Thyroid gland (tissue), 4 donors: ENCODE measurements around the gene SLC46A3. TPM values are rescaled to one million over a fixed set of nuclear protein-coding genes. Genes with fewer than 3 reads are reported as not detected.

Experiments used
- DNase-seq, 2 donors: peaks; one replicate each; pipeline ENCODE4 v3.0.0-alpha.2; 2019
- H3K27ac ChIP-seq, 3 donors: fragments of 200-600 bp; sonication (generic); 1 replicate in 2 of 3; 2 replicates in 1 of 3; pipeline ENCODE4 v1.5.1; 2016 to 2019; ENCODE audit warnings: mild to moderate bottlenecking in 1 of 3, moderate library complexity in 1 of 3
- H3K27me3 ChIP-seq: fragments of 200-600 bp; sonication (generic); one replicate; pipeline ENCODE4 v1.5.1; 2019
- H3K36me3 ChIP-seq, 2 donors: fragments of 200-600 bp; sonication (generic); one replicate each; pipeline ENCODE4 v1.5.1; 2016 to 2019
- H3K4me1 ChIP-seq, 2 donors: fragments of 200-600 bp; sonication (generic); one replicate each; pipeline ENCODE4 v1.5.1; 2017 to 2019
- H3K4me3 ChIP-seq, 3 donors: fragments of 200-600 bp; sonication (generic); replicated peaks in 1 of 3; 1 replicate in 2 of 3; 2 replicates in 1 of 3; pipeline ENCODE4 v1.5.1; 2016; ENCODE audit warnings: mild to moderate bottlenecking in 1 of 3
- H3K9me3 ChIP-seq: fragments of 200-600 bp; sonication (generic); one replicate; pipeline ENCODE4 v1.5.1; 2017
- POLR2A ChIP-seq, 2 donors: fragments of 450-650 bp; IDR thresholded peaks; one replicate each; pipeline ENCODE4 v1.6.1; 2017; ENCODE audit warnings: antibody characterized with exemption in 2 of 2, mild to moderate bottlenecking in 2 of 2, moderate library complexity in 1 of 2
- WGBS, 2 donors: methylation state at CpG; one replicate each; pipeline ENCODE4 v1.1.5; 2017; 5-methylcytosine and 5-hydroxymethylcytosine counted together
- intact Hi-C: fragments of 100-400 bp; cut with DNase I; formaldehyde crosslinking; loops from one replicate; pipeline ENCODE4 v1.15.1; 2023
- total RNA-seq, 4 donors: library from RNA; depleted of rRNA; stranded (reverse); fragments of >200 nt; gene quantifications; one replicate each; pipeline ENCODE4 v1.2.3, GENCODE V29; 2016
- TF ChIP-seq, protein P1 (sequence below), 6 experiments: fragments of 200-600 bp in 3 of 6; fragments of 450-650 bp in 3 of 6; sonication (generic) in 3 of 6; IDR thresholded peaks; one replicate each; pipeline ENCODE4 v1.5.1; 2016 to 2019; ENCODE audit warnings: antibody characterized with exemption in 6 of 6, mild to moderate bottlenecking in 2 of 6, inconsistent platforms in 1 of 6, moderate library complexity in 1 of 6

Gene SLC46A3
- total RNA-seq, 4 donors from 2014 or later, result 16.4 to 28.7 (median 26.8) TPM

DNA sequence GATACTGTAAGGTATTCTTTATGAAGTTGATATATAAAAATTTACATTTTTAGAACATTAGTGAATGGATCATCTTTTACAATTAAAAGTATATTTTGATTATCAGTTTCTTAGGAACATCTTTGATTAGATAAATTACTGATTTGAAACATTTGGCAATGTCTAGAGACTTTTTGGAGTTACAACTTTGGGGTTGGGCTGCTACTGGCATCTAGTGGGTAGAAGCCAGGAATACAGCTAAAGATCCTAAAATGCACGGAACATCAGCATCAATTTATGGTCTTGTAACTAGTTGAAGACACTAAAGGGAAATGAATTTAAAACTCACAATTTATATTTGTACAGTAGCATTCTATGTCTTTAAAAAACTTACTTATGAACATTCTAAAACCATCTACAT lies 40.0 kb downstream of the SLC46A3 start:
- H3K27me3 ChIP-seq, result no peaks in the 10 kb centered on the region
- H3K4me1 ChIP-seq, result no peaks in the 10 kb centered on the region
- intact Hi-C loops, result no loop called here
- TF ChIP-seq, protein P1, sequence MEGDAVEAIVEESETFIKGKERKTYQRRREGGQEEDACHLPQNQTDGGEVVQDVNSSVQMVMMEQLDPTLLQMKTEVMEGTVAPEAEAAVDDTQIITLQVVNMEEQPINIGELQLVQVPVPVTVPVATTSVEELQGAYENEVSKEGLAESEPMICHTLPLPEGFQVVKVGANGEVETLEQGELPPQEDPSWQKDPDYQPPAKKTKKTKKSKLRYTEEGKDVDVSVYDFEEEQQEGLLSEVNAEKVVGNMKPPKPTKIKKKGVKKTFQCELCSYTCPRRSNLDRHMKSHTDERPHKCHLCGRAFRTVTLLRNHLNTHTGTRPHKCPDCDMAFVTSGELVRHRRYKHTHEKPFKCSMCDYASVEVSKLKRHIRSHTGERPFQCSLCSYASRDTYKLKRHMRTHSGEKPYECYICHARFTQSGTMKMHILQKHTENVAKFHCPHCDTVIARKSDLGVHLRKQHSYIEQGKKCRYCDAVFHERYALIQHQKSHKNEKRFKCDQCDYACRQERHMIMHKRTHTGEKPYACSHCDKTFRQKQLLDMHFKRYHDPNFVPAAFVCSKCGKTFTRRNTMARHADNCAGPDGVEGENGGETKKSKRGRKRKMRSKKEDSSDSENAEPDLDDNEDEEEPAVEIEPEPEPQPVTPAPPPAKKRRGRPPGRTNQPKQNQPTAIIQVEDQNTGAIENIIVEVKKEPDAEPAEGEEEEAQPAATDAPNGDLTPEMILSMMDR (IDR thresholded peaks at IDR 0.05), result no peak
- 86 to 92% methylated on average over 1 of the region's 1 CpG for WGBS, 2 donors
- DNase-seq, result no peak
- no peak overlapping the region for H3K4me3 ChIP-seq
- H3K27ac ChIP-seq, result no peak overlapping the region
- no peaks in the 10 kb centered on the region for H3K9me3 ChIP-seq
- peaks cover 23 to 51% of the 10 kb centered on the region in 2 donors for H3K36me3 ChIP-seq

DNA sequence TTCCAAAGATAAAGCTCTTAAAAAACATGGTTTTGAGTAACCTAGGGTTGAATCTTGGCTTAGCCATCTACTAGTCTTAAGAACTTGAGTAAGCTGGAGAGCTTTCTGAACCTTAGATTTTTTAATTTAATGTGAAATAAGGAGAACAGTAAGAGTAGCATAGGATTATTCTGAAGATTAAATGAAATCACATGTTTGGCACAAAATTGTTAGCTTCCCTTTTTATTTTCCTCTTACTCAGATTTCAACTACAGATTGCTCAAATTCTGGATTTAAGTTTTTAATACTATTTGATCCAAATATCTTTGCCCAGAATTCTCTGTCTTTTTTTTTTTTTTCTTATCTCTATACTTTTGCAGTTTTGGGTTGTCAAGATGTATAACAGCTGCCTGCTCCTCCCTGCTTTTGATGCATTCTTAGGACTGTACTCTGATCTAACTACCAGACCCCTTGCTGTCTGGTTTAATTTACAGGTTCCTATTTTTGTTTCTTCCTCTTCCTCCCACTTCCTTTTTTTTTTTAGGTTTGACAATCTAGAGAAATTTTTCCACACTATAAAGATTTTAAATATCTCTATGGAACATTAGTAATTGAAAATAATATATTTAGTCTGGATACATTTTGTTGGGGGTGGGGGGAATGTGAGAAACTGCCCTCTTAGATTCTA lies 47.5 kb downstream of the SLC46A3 start:
- Histone ChIP-seq H3K4me3 (no peak overlapping the region), H3K36me3 (peaks cover 84 to 88% of the 10 kb centered on the region in 2 donors), H3K27ac (no peak overlapping the region), H3K9me3 (no peaks in the 10 kb centered on the region), H3K27me3 (no peaks in the 10 kb centered on the region), H3K4me1 (no peaks in the 10 kb centered on the region)
- TF ChIP-seq, protein P1 (IDR thresholded peaks at IDR 0.05), result no peak
- TF ChIP-seq POLR2A (IDR thresholded peaks at IDR 0.05), result no peak
- intact Hi-C loops, result no loop called here
- DNase-seq, result no peak

DNA sequence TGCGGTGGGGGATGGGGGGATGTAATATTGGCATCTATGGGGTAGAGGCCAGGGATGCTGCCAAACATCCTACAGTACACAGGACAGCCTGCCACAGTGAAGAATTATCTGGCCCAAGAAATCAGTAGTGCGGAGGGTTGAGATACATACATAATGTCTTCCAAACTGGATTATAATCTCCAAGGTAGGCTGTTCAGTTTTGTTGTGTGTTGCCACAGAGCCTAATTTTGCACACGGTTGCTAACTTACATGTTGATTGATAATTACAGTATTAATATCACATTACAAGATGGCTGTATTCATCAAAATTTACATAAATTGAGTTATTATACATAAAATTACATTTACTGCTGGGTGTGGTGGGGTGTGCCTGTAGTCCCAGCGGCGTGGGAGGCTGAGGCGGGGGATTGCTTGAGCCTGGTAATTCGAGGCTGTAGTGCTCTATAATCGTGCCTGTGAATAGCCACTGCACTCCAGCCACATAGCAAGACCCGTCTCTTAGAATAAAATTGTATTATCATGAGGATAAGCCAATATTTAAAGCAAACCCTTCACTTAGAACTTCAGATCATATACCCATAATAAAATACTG lies 51.8 kb downstream of the SLC46A3 start:
- Histone ChIP-seq H3K36me3 (peaks cover 68 to 84% of the 10 kb centered on the region in 2 donors), H3K4me3 (no peak overlapping the region), H3K27me3 (no peaks in the 10 kb centered on the region), H3K4me1 (peaks cover 0 to 2% of the 10 kb centered on the region in 2 donors), H3K9me3 (no peaks in the 10 kb centered on the region), H3K27ac (no peak overlapping the region)
- TF ChIP-seq, protein P1 (IDR thresholded peaks at IDR 0.05), result no peak
- no peak for TF ChIP-seq POLR2A (IDR thresholded peaks at IDR 0.05)
- 94 to 96% methylated on average over 9 of the region's 9 CpGs for WGBS, 2 donors
- intact Hi-C loops, result no loop called here
- no peak for DNase-seq

DNA sequence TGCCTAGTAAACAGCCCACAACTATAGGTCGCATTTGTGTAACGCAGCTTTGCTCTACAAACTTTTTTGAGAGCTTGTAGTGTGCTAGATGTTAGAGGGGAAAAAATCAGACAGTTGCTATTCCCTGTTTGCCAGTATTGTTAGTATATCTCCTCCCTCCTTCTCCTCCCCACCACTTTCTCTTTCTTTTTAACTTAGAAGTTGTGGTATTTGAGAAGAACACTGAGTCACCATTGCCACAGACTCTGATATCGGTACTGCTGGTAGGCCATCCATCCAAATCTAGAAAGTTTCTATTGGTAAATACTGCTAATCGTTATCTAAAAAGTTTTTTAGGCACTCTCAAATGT lies 59.2 kb downstream of the SLC46A3 start:
- intact Hi-C loops, result no loop called here
- TF ChIP-seq POLR2A (IDR thresholded peaks at IDR 0.05), result no peak
- TF ChIP-seq, protein P1 (IDR thresholded peaks at IDR 0.05), result no peak

More for the DNA sequence above, 59.2 kb downstream of the SLC46A3 start:
- Histone ChIP-seq H3K4me1 (peaks cover 28 to 51% of the 10 kb centered on the region in 2 donors), H3K27me3 (no peaks in the 10 kb centered on the region), H3K36me3 (peaks cover 4 to 25% of the 10 kb centered on the region in 2 donors), H3K27ac (peak overlapping the region; percentile 72 to 93 (median 82)), H3K9me3 (no peaks in the 10 kb centered on the region), H3K4me3 (peak overlapping the region; percentile 40 to 86 (median 57))
- 19 to 25% methylated on average over 4 of the region's 4 CpGs for WGBS, 2 donors
- no peak for DNase-seq
